GM23338 (cell line): ENCODE data around the gene RHBDD1. TPM values are rescaled to one million over a fixed set of nuclear protein-coding genes. Genes with fewer than 3 reads are reported as not detected.

Experiments used
- ATAC-seq: fragments of 200-7000 bp; cut with Tn5 transposase; 3 replicates; pipeline ENCODE4 v1.9.1; 2020
- DNase-seq: peaks from one replicate; pipeline ENCODE4 v3.0.0-alpha.2; 2015; ENCODE audit warnings: low spot score
- H2AFZ ChIP-seq: fragments of 200-600 bp; sonication (generic); 2 replicates; pipeline ENCODE4 v1.8.0; 2016; ENCODE audit warnings: antibody characterized with exemption, mild to moderate bottlenecking, moderate library complexity
- H3F3A ChIP-seq: fragments of 200-600 bp; sonication (generic); replicated peaks from 2 replicates; pipeline ENCODE4 v1.8.0; 2017; ENCODE audit warnings: antibody characterized with exemption, mixed run types, low read depth
- H3K27ac ChIP-seq: fragments of 200-600 bp; sonication (generic); 2 replicates; pipeline ENCODE4 v1.6.1; 2016; ENCODE audit warnings: low read depth
- H3K27me3 ChIP-seq: fragments of 200-600 bp; sonication (generic); 2 replicates; pipeline ENCODE4 v1.8.0; 2016; ENCODE audit warnings: mild to moderate bottlenecking, mixed run types, moderate library complexity; ENCODE audit not compliant: insufficient read depth
- H3K36me3 ChIP-seq: fragments of 200-600 bp; sonication (generic); 2 replicates; pipeline ENCODE4 v1.8.0; 2016; ENCODE audit warnings: mild to moderate bottlenecking; ENCODE audit not compliant: insufficient read depth
- H3K4me1 ChIP-seq: fragments of 200-600 bp; sonication (generic); 2 replicates; pipeline ENCODE4 v1.8.0; 2016; ENCODE audit warnings: mild to moderate bottlenecking, moderate library complexity; ENCODE audit not compliant: insufficient read depth
- H3K4me2 ChIP-seq: fragments of 200-600 bp; sonication (generic); 2 replicates; pipeline ENCODE4 v1.7.1; 2017; ENCODE audit warnings: mixed run types
- H3K4me3 ChIP-seq: fragments of 200-600 bp; sonication (generic); 2 replicates; pipeline ENCODE4 v1.6.1; 2016; ENCODE audit warnings: mixed run types
- H3K79me2 ChIP-seq: fragments of 200-600 bp; sonication (generic); replicated peaks from 2 replicates; pipeline ENCODE4 v1.8.0; 2017; ENCODE audit warnings: mild to moderate bottlenecking; ENCODE audit not compliant: insufficient read depth
- H3K9me2 ChIP-seq: fragments of 200-600 bp; sonication (generic); 2 replicates; pipeline ENCODE4 v1.8.0; 2017; ENCODE audit not compliant: insufficient read depth
- H4K20me1 ChIP-seq: fragments of 200-600 bp; sonication (generic); replicated peaks from 2 replicates; pipeline ENCODE4 v1.8.0; 2017; ENCODE audit warnings: mild to moderate bottlenecking; ENCODE audit not compliant: insufficient read depth
- H3K27ac Mint-ChIP-seq: 2 replicates; pipeline ENCODE4 v1.8.0; 2020; ENCODE audit warnings: inconsistent platforms, mild to moderate bottlenecking, moderate library complexity, mixed read lengths
- H3K27me3 Mint-ChIP-seq: 3 replicates; pipeline ENCODE4 v1.8.0; 2022; ENCODE audit warnings: low read depth, mild to moderate bottlenecking, moderate library complexity, mixed read lengths, inconsistent platforms; ENCODE audit not compliant: insufficient read depth, poor library complexity
- H3K36me3 Mint-ChIP-seq: 3 replicates; pipeline ENCODE4 v1.8.0; 2021; ENCODE audit warnings: low read depth, mild to moderate bottlenecking, inconsistent platforms, moderate library complexity, mixed read lengths
- H3K4me1 Mint-ChIP-seq: 3 replicates; pipeline ENCODE4 v1.8.0; 2020; ENCODE audit warnings: mild to moderate bottlenecking, inconsistent platforms, mixed read lengths
- H3K4me3 Mint-ChIP-seq: 3 replicates; pipeline ENCODE4 v1.8.0; 2021; ENCODE audit warnings: moderate library complexity, mild to moderate bottlenecking, inconsistent platforms, mixed read lengths
- H3K9me3 Mint-ChIP-seq: 3 replicates; pipeline ENCODE4 v1.8.0; 2020; ENCODE audit warnings: moderate library complexity, mild to moderate bottlenecking, inconsistent platforms, mixed read lengths
- CREB1 ChIP-seq: fragments of 250-450 bp; sonication (Bioruptor Pico); IDR thresholded peaks from 2 replicates; pipeline ENCODE4 v1.5.0; 2020; ENCODE audit warnings: low read depth, mild to moderate bottlenecking, moderate library complexity
- CTCF ChIP-seq, 2 experiments: fragments of 200-600 bp in 1 of 2; sonication (generic) in 1 of 2; conservative IDR thresholded peaks; 2 replicates each; pipeline versions ENCODE4 v1.5.1 to v1.6.1; 2016 to 2017; ENCODE audit warnings: antibody characterized with exemption in 2 of 2, low read depth in 2 of 2, mild to moderate bottlenecking in 2 of 2, moderate library complexity in 1 of 2
- ETS1 ChIP-seq: IDR thresholded peaks from 2 replicates; pipeline ENCODE4 v1.6.1; 2016; ENCODE audit warnings: antibody characterized with exemption
- EZH2 ChIP-seq: fragments of 200-600 bp; sonication (generic); IDR thresholded peaks from one replicate; pipeline ENCODE4 v1.8.0; 2017; ENCODE audit warnings: antibody characterized with exemption, mild to moderate bottlenecking, low read depth; ENCODE audit not compliant: unreplicated experiment
- EZH2phosphoT487 ChIP-seq: fragments of 200-600 bp; sonication (generic); IDR thresholded peaks from one replicate; pipeline ENCODE4 v1.8.1; 2018; ENCODE audit warnings: antibody characterized with exemption; ENCODE audit not compliant: unreplicated experiment
- JUNB ChIP-seq: IDR thresholded peaks from one replicate; pipeline ENCODE4 v1.6.1; 2016; ENCODE audit warnings: antibody characterized with exemption; ENCODE audit not compliant: unreplicated experiment
- NANOG ChIP-seq: IDR thresholded peaks from 2 replicates; pipeline ENCODE4 v1.6.1; 2016; ENCODE audit warnings: antibody characterized with exemption, borderline replicate concordance
- POLR2AphosphoS5 ChIP-seq: IDR thresholded peaks from 2 replicates; pipeline ENCODE4 v1.6.1; 2016; ENCODE audit warnings: antibody characterized with exemption, low read depth
- REST ChIP-seq: IDR thresholded peaks from one replicate; pipeline ENCODE4 v1.6.1; 2018; ENCODE audit warnings: antibody characterized with exemption; ENCODE audit not compliant: unreplicated experiment
- STAT1 ChIP-seq: IDR thresholded peaks from one replicate; pipeline ENCODE4 v1.6.1; 2016; ENCODE audit warnings: antibody characterized with exemption; ENCODE audit not compliant: unreplicated experiment
- ZNF114 ChIP-seq: fragments of 250-450 bp; sonication (Bioruptor Pico); IDR thresholded peaks from 2 replicates; pipeline ENCODE4 v1.5.0; 2020; ENCODE audit warnings: mild to moderate bottlenecking, moderate library complexity
- ZNF331 ChIP-seq: fragments of 250-450 bp; sonication (Bioruptor Pico); IDR thresholded peaks from 2 replicates; pipeline ENCODE4 v1.5.0; 2020; ENCODE audit warnings: low read depth, mild to moderate bottlenecking, moderate library complexity
- ZNF462 ChIP-seq: fragments of 250-450 bp; sonication (Bioruptor Pico); IDR thresholded peaks from 2 replicates; pipeline ENCODE4 v1.5.0; 2020; ENCODE audit warnings: mild to moderate bottlenecking, moderate library complexity
- polyA plus RNA-seq: library from polyadenylated mRNA; unstranded; fragments of >200 nt; fragmentation: Nextera tagmentation; extraction: Ambion mirVana; gene quantifications from 2 replicates; pipeline ENCODE4 v1.2.1, GENCODE V29; 2016
- total RNA-seq: library from RNA; depleted of rRNA; stranded (reverse); fragments of >200 nt; shearing (Covaris generic); gene quantifications from 2 replicates; pipeline ENCODE4 v1.2.3, GENCODE V29; 2014

Gene RHBDD1
- total and polyA plus RNA-seq, 2 experiments from 2014 or later = 7.3 to 13.0 TPM

- H3K9me3 Mint-ChIP-seq = no peaks in the 10 kb centered on the region
- H4K20me1 ChIP-seq = no peaks in the 10 kb centered on the region
- no peaks in the 10 kb centered on the region for H3F3A ChIP-seq
- no peaks in the 10 kb centered on the region for H3K36me3 Mint-ChIP-seq
- H2AFZ ChIP-seq = no peak overlapping the region
- no peak overlapping the region for H3K4me3 Mint-ChIP-seq
- TF ChIP-seq ZNF331 (no peak), ZNF462 (CRISPR knock-in tag) (no peak), POLR2AphosphoS5 (no peak), EZH2 (no peak), EZH2phosphoT487 (no peak), CREB1 (CRISPR knock-in tag) (no peak), ZNF114 (CRISPR knock-in tag) (no peak), REST (no peak), JUNB (no peak), CTCF (conservative IDR thresholded peaks at IDR 0.05; ENCODE audit: low read depth in 2 of 2) (no peak), ETS1 (no peak), NANOG (no peak), STAT1 (no peak)
- peaks cover under 1% of the 10 kb centered on the region; the same call in 1 of the 2 replicates for H3K4me1 ChIP-seq
- H3K36me3 ChIP-seq = no peaks in the 10 kb centered on the region
- H3K9me2 ChIP-seq = no peaks in the 10 kb centered on the region
- no peak overlapping the region for H3K4me3 ChIP-seq
- H3K27me3 Mint-ChIP-seq = peaks cover 2% of the 10 kb centered on the region
- H3K27me3 ChIP-seq = no peaks in the 10 kb centered on the region
- H3K4me2 ChIP-seq = no peak overlapping the region
- no peak for DNase-seq
- no peak for ATAC-seq
- H3K4me1 Mint-ChIP-seq = no peaks in the 10 kb centered on the region; the same call in 2 of the 3 replicates
- H3K79me2 ChIP-seq = no peaks in the 10 kb centered on the region
- H3K27ac ChIP-seq = no peak overlapping the region
- no peak overlapping the region for H3K27ac Mint-ChIP-seq
Measured at GRCh38 chr2:226971770-226972169, 135.9 kb downstream of the RHBDD1 start.
